Psoas muscle (tissue), 8 donors: ENCODE results near the gene NCS1. TPM values are rescaled to one million over a fixed set of nuclear protein-coding genes. Genes with fewer than 3 reads are reported as not detected.

Source experiments
- ATAC-seq, 4 donors: fragments of 200-7000 bp; cut with Tn5 transposase; one replicate each; pipeline ENCODE4 v1.9.1; 2020; ENCODE audit warnings: moderate library complexity in 3 of 4, mild to moderate bottlenecking in 2 of 4
- DNase-seq, 2 donors: peaks; one replicate each; pipeline ENCODE4 v3.0.0-alpha.2; 2020
- H3K27ac ChIP-seq: fragments of 200-600 bp; one replicate; pipeline ENCODE4 v1.8.0; 2022
- H3K27me3 ChIP-seq, 3 donors: fragments of 200-600 bp in 1 of 3; one replicate each; pipeline versions ENCODE4 v1.6.1 to v1.8.0; 2013 to 2022; ENCODE audit warnings: low read length in 2 of 3, mild to moderate bottlenecking in 2 of 3, moderate library complexity in 1 of 3; ENCODE audit not compliant: insufficient read depth in 3 of 3
- H3K36me3 ChIP-seq, 2 donors: fragments of 200-600 bp in 1 of 2; one replicate each; pipeline versions ENCODE4 v1.6.1 to v1.8.0; 2013 to 2022; ENCODE audit warnings: low read depth in 1 of 2, mild to moderate bottlenecking in 1 of 2, moderate library complexity in 1 of 2; ENCODE audit not compliant: insufficient read depth in 1 of 2
- H3K4me1 ChIP-seq: fragments of 200-600 bp; one replicate; pipeline ENCODE4 v1.8.0; 2022
- H3K4me3 ChIP-seq: fragments of 200-600 bp; one replicate; pipeline ENCODE4 v1.8.0; 2022; ENCODE audit warnings: mild to moderate bottlenecking
- H3K9me3 ChIP-seq: fragments of 200-600 bp; one replicate; pipeline ENCODE4 v1.8.0; 2022
- WGBS, 3 donors: extraction: QIAGEN DNeasy Blood & Tissue Kit; methylation state at CpG; one replicate each; pipeline versions ENCODE4 v1.1.6 to v1.1.7; 2013; 5-methylcytosine and 5-hydroxymethylcytosine counted together
- intact Hi-C, 2 donors: fragments of 100-400 bp; cut with DNase I; formaldehyde crosslinking; loops; one replicate each; pipeline versions ENCODE4 v1.11.0 to v1.14.2; 2022
- polyA plus RNA-seq, 3 donors: library from polyadenylated mRNA; stranded (reverse); fragments of 200-250 nt; gene quantifications; one replicate each; pipeline ENCODE4 v1.2.3, GENCODE V29; 2013
- total RNA-seq, 4 donors: library from RNA; stranded (reverse); fragmentation: NEBNext Ultra II Directional in 2 of 4; extraction: Animal tissue kit (Norgen Biotek cat#: 25700) in 2 of 4; gene quantifications; one replicate each; pipeline versions ENCODE4 v1.2.1 to v1.2.4, GENCODE V29; 2021 to 2023
- TF ChIP-seq, protein P1 (sequence below): fragments of 200-600 bp; IDR thresholded peaks from one replicate; pipeline ENCODE4 v1.8.0; 2022; ENCODE audit warnings: antibody characterized with exemption
- donor health status: healthy with polysubstance abuse.
- donor health status: DM: no; HTN: no; CAD: no; lungs with moderate emphysema.
- donor health status: Bipolar disorder and iron deficiency.
- donor health status: healthy.
- donor health status: DM: yes; HTN: yes; CAD: no.
- donor health status: DM: no; HTN: no; CAD: no.
- donor health status: DM: no; HTN: no; CAD: no.
- donor health status: DM: yes; HTN: yes; CAD: no.

Gene NCS1
- total and polyA plus RNA-seq, 7 donors, result 2.9 to 7.5 (median 3.8) TPM

DNA sequence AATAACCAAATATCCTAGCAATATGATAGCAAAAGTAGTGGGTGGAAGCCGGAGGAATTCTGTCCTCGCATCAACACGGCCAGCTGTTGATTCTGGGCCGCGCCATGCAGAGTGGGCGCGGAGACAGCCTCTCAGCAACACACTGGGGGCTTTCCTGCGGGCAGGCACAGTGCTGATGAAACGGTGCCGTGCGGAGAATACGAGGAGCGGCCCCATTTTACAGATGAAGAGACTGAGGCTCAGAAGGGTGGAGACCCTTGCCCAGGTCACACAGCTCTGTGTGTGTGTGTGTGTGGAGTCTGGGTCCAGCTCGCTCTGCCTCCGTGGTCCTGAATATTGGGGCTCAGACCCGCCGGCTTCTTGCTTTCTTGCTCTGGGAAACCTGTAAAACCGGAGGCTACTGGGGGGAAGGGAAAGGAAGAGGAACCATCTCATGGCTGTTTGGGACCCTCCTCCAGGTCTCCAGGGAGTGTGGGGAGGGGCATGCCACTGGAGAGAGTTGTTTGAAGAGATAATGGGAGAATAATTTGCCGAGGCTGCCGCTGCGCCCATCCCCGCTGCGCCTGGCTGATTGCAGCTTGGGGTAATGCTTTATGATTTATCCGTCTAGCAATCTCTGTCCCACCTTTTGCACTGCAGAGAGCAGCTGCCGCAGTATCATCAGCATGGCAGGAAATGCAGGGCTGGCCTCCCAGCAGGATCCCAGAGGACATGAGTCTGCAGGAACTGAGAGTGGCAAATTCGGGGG lies 36.6 kb downstream of the NCS1 start:
- Histone ChIP-seq H3K36me3 (no peaks in the 10 kb centered on the region), H3K27me3 (no peaks in the 10 kb centered on the region), H3K4me1 (no peaks in the 10 kb centered on the region), H3K27ac (no peak overlapping the region), H3K9me3 (no peaks in the 10 kb centered on the region), H3K4me3 (no peak overlapping the region)
- intact Hi-C loops, result no loop called here
- DNase-seq (no peak), ATAC-seq (no peak)
- TF ChIP-seq, protein P1, sequence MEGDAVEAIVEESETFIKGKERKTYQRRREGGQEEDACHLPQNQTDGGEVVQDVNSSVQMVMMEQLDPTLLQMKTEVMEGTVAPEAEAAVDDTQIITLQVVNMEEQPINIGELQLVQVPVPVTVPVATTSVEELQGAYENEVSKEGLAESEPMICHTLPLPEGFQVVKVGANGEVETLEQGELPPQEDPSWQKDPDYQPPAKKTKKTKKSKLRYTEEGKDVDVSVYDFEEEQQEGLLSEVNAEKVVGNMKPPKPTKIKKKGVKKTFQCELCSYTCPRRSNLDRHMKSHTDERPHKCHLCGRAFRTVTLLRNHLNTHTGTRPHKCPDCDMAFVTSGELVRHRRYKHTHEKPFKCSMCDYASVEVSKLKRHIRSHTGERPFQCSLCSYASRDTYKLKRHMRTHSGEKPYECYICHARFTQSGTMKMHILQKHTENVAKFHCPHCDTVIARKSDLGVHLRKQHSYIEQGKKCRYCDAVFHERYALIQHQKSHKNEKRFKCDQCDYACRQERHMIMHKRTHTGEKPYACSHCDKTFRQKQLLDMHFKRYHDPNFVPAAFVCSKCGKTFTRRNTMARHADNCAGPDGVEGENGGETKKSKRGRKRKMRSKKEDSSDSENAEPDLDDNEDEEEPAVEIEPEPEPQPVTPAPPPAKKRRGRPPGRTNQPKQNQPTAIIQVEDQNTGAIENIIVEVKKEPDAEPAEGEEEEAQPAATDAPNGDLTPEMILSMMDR, result no peak
- WGBS, 3 donors, result 60 to 69% (median 69%) methylated on average over 26 of the region's 26 CpGs

DNA sequence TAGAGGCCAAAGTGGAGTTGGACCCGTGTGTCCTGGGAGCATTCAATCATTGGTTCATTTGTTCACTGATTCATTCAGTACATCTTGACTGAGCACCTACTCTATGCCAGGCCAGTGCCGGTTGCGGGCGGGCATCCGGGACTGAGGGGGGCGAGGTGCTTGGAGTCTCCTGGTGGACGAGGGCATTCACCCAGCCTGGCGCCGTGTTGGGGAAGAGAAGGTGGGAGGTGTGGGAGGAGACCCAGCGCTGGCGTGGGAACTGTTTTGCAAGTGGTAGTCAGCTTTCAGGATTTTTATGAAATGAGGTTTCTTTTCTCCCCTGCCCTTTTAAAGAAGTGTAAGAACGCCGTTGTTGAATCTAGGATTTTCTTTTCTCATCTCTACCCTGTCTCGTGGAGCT lies 37.2 kb downstream of the NCS1 start:
- no peaks in the 10 kb centered on the region for H3K9me3 ChIP-seq
- H3K27me3 ChIP-seq, result no peaks in the 10 kb centered on the region
- H3K36me3 ChIP-seq, result no peaks in the 10 kb centered on the region
- no peaks in the 10 kb centered on the region for H3K4me1 ChIP-seq
- intact Hi-C loops, result no loop called here
- H3K4me3 ChIP-seq, result no peak overlapping the region
- DNase-seq (no peak), ATAC-seq (no peak)
- 73 to 79% (median 75%) methylated on average over 14 of the region's 14 CpGs for WGBS, 3 donors
- TF ChIP-seq, protein P1, result no peak
- no peak overlapping the region for H3K27ac ChIP-seq

DNA sequence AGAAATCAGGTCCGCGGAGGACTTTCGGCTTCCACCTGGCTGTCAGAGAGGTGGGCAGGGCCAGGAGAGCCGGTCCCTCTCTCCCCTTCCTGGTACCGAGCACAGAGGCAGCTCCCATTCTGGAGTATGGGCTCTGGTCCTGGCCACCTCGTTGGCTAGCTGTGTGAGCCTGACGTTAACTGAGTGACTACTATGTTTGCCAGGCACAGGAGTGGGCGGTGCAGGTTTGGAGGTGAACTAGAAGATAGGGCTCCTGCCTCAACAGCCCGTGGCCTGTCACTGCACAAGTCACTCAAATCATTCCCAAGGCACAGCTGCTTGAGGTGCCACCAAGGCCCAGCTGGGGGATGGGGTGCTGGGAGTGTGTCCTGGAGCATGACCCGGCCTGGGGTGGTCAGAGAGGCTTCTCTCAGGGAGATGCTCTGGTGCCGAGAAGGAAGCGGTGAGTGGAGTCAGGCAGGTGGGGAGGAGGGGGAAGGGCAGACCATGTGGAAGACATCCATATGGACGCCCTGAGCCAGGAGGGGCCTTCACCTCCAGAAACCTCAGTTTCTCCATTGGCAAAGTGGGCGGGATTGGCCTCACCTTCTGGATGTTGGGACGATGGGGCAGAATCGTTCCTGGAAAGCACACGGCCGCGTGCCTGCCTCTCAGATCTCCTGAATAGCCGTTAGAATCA lies 39.5 kb downstream of the NCS1 start:
- H3K27me3 ChIP-seq, result no peaks in the 10 kb centered on the region
- ATAC-seq, result no peak
- TF ChIP-seq, protein P1, result no peak
- 87 to 90% (median 88%) methylated on average over 20 of the region's 20 CpGs for whole genome bisulfite sequencing, 3 donors
- DNase-seq, result no peak
- intact Hi-C loops, result no loop called here
- no peak overlapping the region for H3K27ac ChIP-seq
- no peaks in the 10 kb centered on the region for H3K36me3 ChIP-seq
- no peaks in the 10 kb centered on the region for H3K4me1 ChIP-seq
- H3K9me3 ChIP-seq, result no peaks in the 10 kb centered on the region
- H3K4me3 ChIP-seq, result no peak overlapping the region

DNA sequence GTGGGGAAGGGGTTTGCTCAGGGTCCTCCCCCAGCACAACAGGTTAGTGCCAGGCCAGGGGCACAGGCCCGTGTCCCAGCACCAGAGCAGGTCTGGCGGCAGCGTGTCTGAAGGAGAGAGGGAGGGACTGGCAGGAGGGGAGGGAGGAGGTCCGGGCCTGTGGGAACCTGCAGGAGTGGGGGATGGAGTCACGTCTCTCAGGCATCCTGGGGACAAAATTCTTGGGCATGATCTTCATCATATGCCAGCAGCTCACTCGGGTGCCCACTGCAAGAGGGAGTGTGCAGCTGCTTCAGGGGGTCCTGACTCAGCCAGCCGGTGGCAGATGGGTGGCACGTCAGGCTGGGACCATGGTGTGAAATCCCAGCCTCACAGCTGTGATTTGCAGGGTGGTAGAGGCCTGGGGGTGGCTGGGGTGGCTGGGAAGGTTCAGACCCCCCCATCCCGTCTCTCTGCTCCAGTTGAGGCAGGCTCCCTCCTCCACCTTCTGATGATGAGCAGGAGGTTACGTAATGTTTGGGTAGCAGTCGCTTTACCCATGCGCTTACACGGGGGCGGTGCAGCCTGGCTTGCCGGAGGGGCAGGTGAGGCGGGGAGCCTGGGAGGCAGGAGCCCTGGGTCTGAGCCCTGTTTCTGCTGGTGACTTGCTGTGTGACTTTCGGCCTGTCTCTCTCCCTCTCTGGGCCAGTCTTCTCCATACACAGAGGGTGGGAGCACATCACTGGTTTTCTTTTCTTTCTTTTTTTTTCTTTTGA lies 40.5 kb downstream of the NCS1 start:
- WGBS, 3 donors, result 74 to 79% (median 78%) methylated on average over 17 of the region's 17 CpGs
- no peaks in the 10 kb centered on the region for H3K27me3 ChIP-seq
- H3K9me3 ChIP-seq, result no peaks in the 10 kb centered on the region
- H3K4me3 ChIP-seq, result no peak overlapping the region
- H3K36me3 ChIP-seq, result no peaks in the 10 kb centered on the region
- TF ChIP-seq, protein P1, result no peak
- no peaks in the 10 kb centered on the region for H3K4me1 ChIP-seq
- H3K27ac ChIP-seq, result no peak overlapping the region
- ATAC-seq (no peak), DNase-seq (no peak)
- intact Hi-C loops, result no loop called here
